Astrocyte of the cerebellum (primary cell): ENCODE data around the gene FAM216A.
"Not testable (repeated sequence)": the region's sequence is repeated elsewhere in the genome, so short reads cannot be mapped to it uniquely, and the experiment has no call there.

Experiments used
- DNase-seq: peaks from one replicate; pipeline ENCODE4 v3.0.0-alpha.2; 2011; ENCODE audit warnings: low read depth
- H3K4me3 ChIP-seq: 2 replicates; pipeline ENCODE4 v1.5.1; 2011; ENCODE audit warnings: mild to moderate bottlenecking, low read depth, low read length, moderate library complexity
- CTCF ChIP-seq: IDR thresholded peaks from 2 replicates; pipeline ENCODE4 v1.5.1; 2012; ENCODE audit warnings: low read length, low read depth, moderate library complexity, mild to moderate bottlenecking; ENCODE audit errors: missing control alignments
- in situ Hi-C: cut with HindIII; loops from 2 replicates; pipeline ENCODE4 v1.10.0; 2017; ENCODE audit warnings: low sequenced_read_pairs

Gene FAM216A

GRCh38 chr12:110513842-110514241 lies 45.2 kb downstream of the FAM216A start:
- no peak for DNase-seq
- TF ChIP-seq CTCF = no peak
- in situ Hi-C loops = no loop called here
- H3K4me3 ChIP-seq = no peak overlapping the region

GRCh38 chr12:110514363-110514762 lies 45.7 kb downstream of the FAM216A start:
- in situ Hi-C loops = no loop called here
- H3K4me3 ChIP-seq = no peak overlapping the region
- TF ChIP-seq CTCF = no peak
- DNase-seq = no peak

GRCh38 chr12:110516995-110517394 lies 48.4 kb downstream of the FAM216A start:
- in situ Hi-C loops = no loop called here
- H3K4me3 ChIP-seq = no peak overlapping the region
- DNase-seq = no peak
- no peak for TF ChIP-seq CTCF

GRCh38 chr12:110518014-110518413 lies 49.4 kb downstream of the FAM216A start:
- H3K4me3 ChIP-seq, DNase-seq, in situ Hi-C loops: not testable (repeated sequence)

- DNase-seq, in situ Hi-C loops, H3K4me3 ChIP-seq: not testable (repeated sequence)
Observed at GRCh38 chr12:110520876-110521712, 52.4 kb downstream of the FAM216A start.

GRCh38 chr12:110528277-110528839 lies 59.7 kb downstream of the FAM216A start:
- no peak for DNase-seq
- no peak for TF ChIP-seq CTCF
- in situ Hi-C loops = no loop called here
- H3K4me3 ChIP-seq = no peak overlapping the region

GRCh38 chr12:110530511-110530910 lies 61.9 kb downstream of the FAM216A start:
- in situ Hi-C loops = no loop called here
- TF ChIP-seq CTCF = no peak
- DNase-seq = no peak
- no peak overlapping the region for H3K4me3 ChIP-seq
